Measurements from ENCODE around the gene CEP44. TPM values are rescaled to one million over a fixed set of nuclear protein-coding genes. Genes with fewer than 3 reads are reported as not detected.

Gene CEP44
- total RNA-seq, 1 donor from 2014 or later = 19.1 TPM

DNA sequence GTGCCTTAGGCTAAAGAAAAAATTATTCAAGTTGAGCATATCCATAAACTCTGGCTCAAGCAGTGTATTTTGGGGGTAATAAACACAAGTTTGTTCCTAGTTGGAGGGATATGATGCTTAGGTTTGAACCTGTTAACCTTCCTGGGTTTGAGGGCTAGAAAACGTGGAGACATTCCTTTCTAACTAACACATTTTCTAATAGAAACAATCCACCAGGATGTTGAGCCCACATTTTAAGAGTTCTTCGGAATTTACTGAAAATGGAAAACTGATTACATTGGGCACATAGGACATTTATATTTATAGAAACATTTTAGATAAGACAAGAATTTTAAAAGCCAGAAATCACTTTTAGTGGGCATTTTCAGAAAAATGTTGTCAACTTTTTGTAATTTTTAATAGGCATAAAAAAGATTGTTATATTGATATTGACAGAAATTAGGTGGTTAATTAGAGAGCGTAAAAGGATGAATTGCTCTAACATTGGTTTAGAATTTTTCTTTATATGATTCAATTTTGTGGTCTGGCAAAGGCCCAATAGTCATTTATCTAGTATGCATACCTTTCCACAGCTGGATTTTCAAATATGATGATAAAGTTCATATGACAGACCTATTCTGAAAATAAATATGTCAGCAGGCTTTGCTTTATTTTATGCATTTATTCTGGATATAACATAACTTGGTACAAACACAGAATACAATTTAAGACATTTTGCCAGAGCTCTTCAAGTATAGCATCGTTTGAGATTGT, 49.2 kb downstream of the CEP44 start:
- no peak for TF ChIP-seq CTCF (conservative IDR thresholded peaks at IDR 0.05)
- H3K27ac Mint-ChIP-seq = no peak overlapping the region
- H3K4me1 Mint-ChIP-seq (ENCODE audit: unreplicated experiment) = no peaks in the 10 kb centered on the region
- H3K9me3 Mint-ChIP-seq = no peaks in the 10 kb centered on the region
- H3K4me3 Mint-ChIP-seq = no peak overlapping the region
- H3K36me3 Mint-ChIP-seq = no peaks in the 10 kb centered on the region
- no peak for DNase-seq (ENCODE audit: extremely low spot score, unreplicated experiment)
- no peaks in the 10 kb centered on the region for H3K27me3 Mint-ChIP-seq

- no peak for TF ChIP-seq CTCF (conservative IDR thresholded peaks at IDR 0.05)
- no peak for DNase-seq (ENCODE audit: extremely low spot score, unreplicated experiment)
- Mint-ChIP-seq H3K36me3 (no peaks in the 10 kb centered on the region), H3K27ac (no peak overlapping the region), H3K4me1 (ENCODE audit: unreplicated experiment) (no peaks in the 10 kb centered on the region), H3K27me3 (no peaks in the 10 kb centered on the region), H3K4me3 (no peak overlapping the region), H3K9me3 (no peaks in the 10 kb centered on the region)
Observed at GRCh38 chr4:174334628-174335027, 50.9 kb downstream of the CEP44 start.

- DNase-seq (ENCODE audit: extremely low spot score, unreplicated experiment) = no peak
- Mint-ChIP-seq H3K36me3 (no peaks in the 10 kb centered on the region), H3K4me1 (ENCODE audit: unreplicated experiment) (no peaks in the 10 kb centered on the region), H3K9me3 (no peaks in the 10 kb centered on the region), H3K27ac (no peak overlapping the region), H3K4me3 (no peak overlapping the region), H3K27me3 (no peaks in the 10 kb centered on the region)
- no peak for TF ChIP-seq CTCF (conservative IDR thresholded peaks at IDR 0.05)
Observed at GRCh38 chr4:174340714-174341113, 57.0 kb downstream of the CEP44 start.

GRCh38 chr4:174349156-174349555, 65.4 kb downstream of the CEP44 start:
- Mint-ChIP-seq H3K27ac (no peak overlapping the region), H3K4me3 (no peak overlapping the region), H3K36me3 (no peaks in the 10 kb centered on the region), H3K9me3 (no peaks in the 10 kb centered on the region), H3K27me3 (no peaks in the 10 kb centered on the region), H3K4me1 (ENCODE audit: unreplicated experiment) (no peaks in the 10 kb centered on the region)
- DNase-seq (ENCODE audit: extremely low spot score, unreplicated experiment) = no peak
- TF ChIP-seq CTCF (conservative IDR thresholded peaks at IDR 0.05) = no peak

- no peak for DNase-seq (ENCODE audit: extremely low spot score, unreplicated experiment)
Observed at GRCh38 chr4:174352061-174352819, 68.5 kb downstream of the CEP44 start.

More at GRCh38 chr4:174352061-174352819, 68.5 kb downstream of the CEP44 start:
- Mint-ChIP-seq H3K27ac (no peak overlapping the region), H3K9me3 (no peaks in the 10 kb centered on the region), H3K4me3 (no peak overlapping the region), H3K4me1 (ENCODE audit: unreplicated experiment) (no peaks in the 10 kb centered on the region), H3K36me3 (no peaks in the 10 kb centered on the region), H3K27me3 (no peaks in the 10 kb centered on the region)
- no peak for TF ChIP-seq CTCF (conservative IDR thresholded peaks at IDR 0.05)

Measured in type B pancreatic cell (in vitro differentiated cells).